ENCODE measurements around the gene ARFRP1. TPM values are rescaled to one million over a fixed set of nuclear protein-coding genes. Genes with fewer than 3 reads are reported as not detected.

The ARFRP1 gene
- total RNA-seq, 1 experiment from 2014 or later, result 30.2 TPM

DNA sequence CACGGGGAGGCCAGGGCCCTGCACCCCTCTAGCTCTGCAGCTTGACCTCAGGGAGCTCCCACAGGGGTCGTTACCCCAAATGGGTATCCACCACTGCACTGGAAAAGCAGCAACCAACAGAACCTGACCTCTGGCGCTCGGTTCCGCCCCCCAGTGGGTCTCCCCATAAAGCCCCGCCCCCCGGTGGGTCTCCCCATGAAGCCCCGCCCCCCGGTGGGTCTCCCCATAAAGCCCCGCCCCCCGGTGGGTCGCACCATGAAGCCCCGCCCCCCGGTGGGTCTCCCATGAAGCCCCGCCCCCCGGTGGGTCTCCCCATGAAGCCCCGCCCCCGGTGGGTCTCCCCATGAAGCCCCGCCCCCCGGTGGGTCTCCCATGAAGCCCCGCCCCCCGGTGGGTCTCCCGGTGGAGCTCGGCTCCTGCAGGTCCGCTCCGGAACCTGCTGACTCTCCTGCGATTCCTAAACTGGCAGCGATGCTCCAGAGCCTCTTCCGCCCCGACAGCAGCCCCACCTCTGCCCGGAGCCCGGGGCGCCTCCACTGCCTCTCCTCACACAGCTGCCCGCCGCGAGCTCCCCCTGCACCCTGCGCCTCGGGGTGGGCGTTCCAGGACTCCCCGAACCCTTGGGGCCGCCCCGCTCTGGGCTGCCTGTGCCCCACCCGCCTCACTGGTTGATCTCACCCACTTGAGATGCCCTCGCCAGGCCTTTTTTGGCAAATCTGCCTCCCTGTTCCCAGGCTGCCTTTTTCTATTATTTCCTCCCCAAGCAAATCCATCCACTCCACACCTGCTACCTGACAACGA, 43.9 kb upstream of the ARFRP1 start (continued):
- TF ChIP-seq, protein P1, sequence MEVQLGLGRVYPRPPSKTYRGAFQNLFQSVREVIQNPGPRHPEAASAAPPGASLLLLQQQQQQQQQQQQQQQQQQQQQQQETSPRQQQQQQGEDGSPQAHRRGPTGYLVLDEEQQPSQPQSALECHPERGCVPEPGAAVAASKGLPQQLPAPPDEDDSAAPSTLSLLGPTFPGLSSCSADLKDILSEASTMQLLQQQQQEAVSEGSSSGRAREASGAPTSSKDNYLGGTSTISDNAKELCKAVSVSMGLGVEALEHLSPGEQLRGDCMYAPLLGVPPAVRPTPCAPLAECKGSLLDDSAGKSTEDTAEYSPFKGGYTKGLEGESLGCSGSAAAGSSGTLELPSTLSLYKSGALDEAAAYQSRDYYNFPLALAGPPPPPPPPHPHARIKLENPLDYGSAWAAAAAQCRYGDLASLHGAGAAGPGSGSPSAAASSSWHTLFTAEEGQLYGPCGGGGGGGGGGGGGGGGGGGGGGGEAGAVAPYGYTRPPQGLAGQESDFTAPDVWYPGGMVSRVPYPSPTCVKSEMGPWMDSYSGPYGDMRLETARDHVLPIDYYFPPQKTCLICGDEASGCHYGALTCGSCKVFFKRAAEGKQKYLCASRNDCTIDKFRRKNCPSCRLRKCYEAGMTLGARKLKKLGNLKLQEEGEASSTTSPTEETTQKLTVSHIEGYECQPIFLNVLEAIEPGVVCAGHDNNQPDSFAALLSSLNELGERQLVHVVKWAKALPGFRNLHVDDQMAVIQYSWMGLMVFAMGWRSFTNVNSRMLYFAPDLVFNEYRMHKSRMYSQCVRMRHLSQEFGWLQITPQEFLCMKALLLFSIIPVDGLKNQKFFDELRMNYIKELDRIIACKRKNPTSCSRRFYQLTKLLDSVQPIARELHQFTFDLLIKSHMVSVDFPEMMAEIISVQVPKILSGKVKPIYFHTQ (CRISPR knock-in tag; IDR thresholded peaks at IDR 0.05), result no peak
- TF ChIP-seq, protein P2, sequence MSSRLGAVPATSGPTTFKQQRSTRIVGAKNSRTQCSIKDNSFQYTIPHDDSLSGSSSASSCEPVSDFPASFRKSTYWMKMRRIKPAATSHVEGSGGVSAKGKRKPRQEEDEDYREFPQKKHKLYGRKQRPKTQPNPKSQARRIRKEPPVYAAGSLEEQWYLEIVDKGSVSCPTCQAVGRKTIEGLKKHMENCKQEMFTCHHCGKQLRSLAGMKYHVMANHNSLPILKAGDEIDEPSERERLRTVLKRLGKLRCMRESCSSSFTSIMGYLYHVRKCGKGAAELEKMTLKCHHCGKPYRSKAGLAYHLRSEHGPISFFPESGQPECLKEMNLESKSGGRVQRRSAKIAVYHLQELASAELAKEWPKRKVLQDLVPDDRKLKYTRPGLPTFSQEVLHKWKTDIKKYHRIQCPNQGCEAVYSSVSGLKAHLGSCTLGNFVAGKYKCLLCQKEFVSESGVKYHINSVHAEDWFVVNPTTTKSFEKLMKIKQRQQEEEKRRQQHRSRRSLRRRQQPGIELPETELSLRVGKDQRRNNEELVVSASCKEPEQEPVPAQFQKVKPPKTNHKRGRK (CRISPR knock-in tag; IDR thresholded peaks at IDR 0.05; ENCODE audit: borderline replicate concordance), result no peak
- TF ChIP-seq JAZF1 (CRISPR knock-in tag; IDR thresholded peaks at IDR 0.05), result no peak
- no peak for TF ChIP-seq GTF2I (CRISPR knock-in tag; conservative IDR thresholded peaks at IDR 0.05)
- no peak for TF ChIP-seq IRF2 (CRISPR knock-in tag; IDR thresholded peaks at IDR 0.05; ENCODE audit: borderline replicate concordance, low read depth)

DNA sequence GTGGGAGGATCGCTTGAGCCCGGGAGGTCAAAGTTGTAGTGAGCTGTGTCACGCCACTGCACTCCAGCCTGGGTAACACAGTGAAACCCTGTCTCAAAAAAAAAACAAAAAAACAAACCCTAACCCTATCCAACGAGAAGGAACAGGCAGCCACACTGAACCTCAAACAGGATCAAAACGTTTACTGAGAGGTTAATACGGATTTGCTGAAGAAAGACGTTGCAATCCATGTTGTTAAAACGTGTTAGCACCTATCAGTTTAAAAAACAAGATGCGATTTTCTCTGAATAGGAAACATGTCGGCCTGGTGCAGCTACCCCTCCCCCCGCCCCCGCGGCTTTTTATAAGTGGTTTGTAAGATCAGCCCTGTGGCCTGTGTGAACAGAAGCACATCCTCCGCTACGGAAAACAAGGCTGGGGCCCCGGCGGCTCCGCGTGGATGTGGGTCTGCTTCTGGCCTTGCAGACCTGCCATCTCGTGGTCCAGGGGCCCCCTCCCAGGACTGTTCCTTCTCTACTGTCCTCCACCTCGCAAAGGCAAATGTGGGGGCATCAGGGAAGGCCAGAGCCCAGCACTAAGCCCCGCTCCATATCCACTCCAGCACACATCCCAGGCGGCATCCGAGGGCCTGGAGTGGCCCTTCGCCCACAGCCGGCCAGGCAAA, 43.2 kb upstream of the ARFRP1 start:
- Mint-ChIP-seq H3K36me3 (no peaks in the 10 kb centered on the region), H3K9me3 (no peaks in the 10 kb centered on the region), H3K4me3 (no peak overlapping the region), H3K27ac (peak overlapping the region; percentile 79), H3K27me3 (ENCODE audit: low read depth) (no peaks in the 10 kb centered on the region), H3K4me1 (peaks cover 10% of the 10 kb centered on the region)
- CTCF ChIA-PET, result interaction anchor here (0.6 to 4.3 kb wide), 5 partner anchors 10 to 115 kb away, joined by 3 to 29 read pairs (median 6); partner anchors contain the start of gene TPD52L2
- peak; percentile 10 for ATAC-seq
- POLR2A ChIA-PET, result no interaction called here
- no peak for DNase-seq (ENCODE audit: low spot score)
- TF ChIP-seq ZNF121 (CRISPR knock-in tag; IDR thresholded peaks at IDR 0.05) (no peak), TEAD1 (CRISPR knock-in tag; IDR thresholded peaks at IDR 0.05) (no peak), ZNF138 (CRISPR knock-in tag; conservative IDR thresholded peaks at IDR 0.05) (no peak), IRF2 (CRISPR knock-in tag; IDR thresholded peaks at IDR 0.05; ENCODE audit: borderline replicate concordance, low read depth) (no peak), MXD4 (CRISPR knock-in tag; IDR thresholded peaks at IDR 0.05; ENCODE audit: borderline replicate concordance) (no peak), MYBL2 (CRISPR knock-in tag; IDR thresholded peaks at IDR 0.05) (no peak), ZNF671 (CRISPR knock-in tag; IDR thresholded peaks at IDR 0.05) (no peak), ZNF263 (CRISPR knock-in tag; IDR thresholded peaks at IDR 0.05; ENCODE audit: low read depth) (no peak), ETV6 (CRISPR knock-in tag; IDR thresholded peaks at IDR 0.05) (no peak), ZNF396 (CRISPR knock-in tag; IDR thresholded peaks at IDR 0.05; ENCODE audit: borderline replicate concordance) (no peak)
- TF ChIP-seq, protein P3, sequence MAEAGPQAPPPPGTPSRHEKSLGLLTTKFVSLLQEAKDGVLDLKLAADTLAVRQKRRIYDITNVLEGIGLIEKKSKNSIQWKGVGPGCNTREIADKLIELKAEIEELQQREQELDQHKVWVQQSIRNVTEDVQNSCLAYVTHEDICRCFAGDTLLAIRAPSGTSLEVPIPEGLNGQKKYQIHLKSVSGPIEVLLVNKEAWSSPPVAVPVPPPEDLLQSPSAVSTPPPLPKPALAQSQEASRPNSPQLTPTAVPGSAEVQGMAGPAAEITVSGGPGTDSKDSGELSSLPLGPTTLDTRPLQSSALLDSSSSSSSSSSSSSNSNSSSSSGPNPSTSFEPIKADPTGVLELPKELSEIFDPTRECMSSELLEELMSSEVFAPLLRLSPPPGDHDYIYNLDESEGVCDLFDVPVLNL (CRISPR knock-in tag; IDR thresholded peaks at IDR 0.05; ENCODE audit: borderline replicate concordance, low read depth), result no peak
- TF ChIP-seq, protein P4, sequence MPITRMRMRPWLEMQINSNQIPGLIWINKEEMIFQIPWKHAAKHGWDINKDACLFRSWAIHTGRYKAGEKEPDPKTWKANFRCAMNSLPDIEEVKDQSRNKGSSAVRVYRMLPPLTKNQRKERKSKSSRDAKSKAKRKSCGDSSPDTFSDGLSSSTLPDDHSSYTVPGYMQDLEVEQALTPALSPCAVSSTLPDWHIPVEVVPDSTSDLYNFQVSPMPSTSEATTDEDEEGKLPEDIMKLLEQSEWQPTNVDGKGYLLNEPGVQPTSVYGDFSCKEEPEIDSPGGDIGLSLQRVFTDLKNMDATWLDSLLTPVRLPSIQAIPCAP (CRISPR knock-in tag; IDR thresholded peaks at IDR 0.05), result no peak
- TF ChIP-seq, protein P5, sequence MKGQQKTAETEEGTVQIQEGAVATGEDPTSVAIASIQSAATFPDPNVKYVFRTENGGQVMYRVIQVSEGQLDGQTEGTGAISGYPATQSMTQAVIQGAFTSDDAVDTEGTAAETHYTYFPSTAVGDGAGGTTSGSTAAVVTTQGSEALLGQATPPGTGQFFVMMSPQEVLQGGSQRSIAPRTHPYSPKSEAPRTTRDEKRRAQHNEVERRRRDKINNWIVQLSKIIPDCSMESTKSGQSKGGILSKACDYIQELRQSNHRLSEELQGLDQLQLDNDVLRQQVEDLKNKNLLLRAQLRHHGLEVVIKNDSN (CRISPR knock-in tag; IDR thresholded peaks at IDR 0.05), result no peak
- TF ChIP-seq, protein P6, sequence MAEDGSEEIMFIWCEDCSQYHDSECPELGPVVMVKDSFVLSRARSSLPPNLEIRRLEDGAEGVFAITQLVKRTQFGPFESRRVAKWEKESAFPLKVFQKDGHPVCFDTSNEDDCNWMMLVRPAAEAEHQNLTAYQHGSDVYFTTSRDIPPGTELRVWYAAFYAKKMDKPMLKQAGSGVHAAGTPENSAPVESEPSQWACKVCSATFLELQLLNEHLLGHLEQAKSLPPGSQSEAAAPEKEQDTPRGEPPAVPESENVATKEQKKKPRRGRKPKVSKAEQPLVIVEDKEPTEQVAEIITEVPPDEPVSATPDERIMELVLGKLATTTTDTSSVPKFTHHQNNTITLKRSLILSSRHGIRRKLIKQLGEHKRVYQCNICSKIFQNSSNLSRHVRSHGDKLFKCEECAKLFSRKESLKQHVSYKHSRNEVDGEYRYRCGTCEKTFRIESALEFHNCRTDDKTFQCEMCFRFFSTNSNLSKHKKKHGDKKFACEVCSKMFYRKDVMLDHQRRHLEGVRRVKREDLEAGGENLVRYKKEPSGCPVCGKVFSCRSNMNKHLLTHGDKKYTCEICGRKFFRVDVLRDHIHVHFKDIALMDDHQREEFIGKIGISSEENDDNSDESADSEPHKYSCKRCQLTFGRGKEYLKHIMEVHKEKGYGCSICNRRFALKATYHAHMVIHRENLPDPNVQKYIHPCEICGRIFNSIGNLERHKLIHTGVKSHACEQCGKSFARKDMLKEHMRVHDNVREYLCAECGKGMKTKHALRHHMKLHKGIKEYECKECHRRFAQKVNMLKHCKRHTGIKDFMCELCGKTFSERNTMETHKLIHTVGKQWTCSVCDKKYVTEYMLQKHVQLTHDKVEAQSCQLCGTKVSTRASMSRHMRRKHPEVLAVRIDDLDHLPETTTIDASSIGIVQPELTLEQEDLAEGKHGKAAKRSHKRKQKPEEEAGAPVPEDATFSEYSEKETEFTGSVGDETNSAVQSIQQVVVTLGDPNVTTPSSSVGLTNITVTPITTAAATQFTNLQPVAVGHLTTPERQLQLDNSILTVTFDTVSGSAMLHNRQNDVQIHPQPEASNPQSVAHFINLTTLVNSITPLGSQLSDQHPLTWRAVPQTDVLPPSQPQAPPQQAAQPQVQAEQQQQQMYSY (CRISPR knock-in tag; IDR thresholded peaks at IDR 0.05), result no peak
- TF ChIP-seq, protein P7, sequence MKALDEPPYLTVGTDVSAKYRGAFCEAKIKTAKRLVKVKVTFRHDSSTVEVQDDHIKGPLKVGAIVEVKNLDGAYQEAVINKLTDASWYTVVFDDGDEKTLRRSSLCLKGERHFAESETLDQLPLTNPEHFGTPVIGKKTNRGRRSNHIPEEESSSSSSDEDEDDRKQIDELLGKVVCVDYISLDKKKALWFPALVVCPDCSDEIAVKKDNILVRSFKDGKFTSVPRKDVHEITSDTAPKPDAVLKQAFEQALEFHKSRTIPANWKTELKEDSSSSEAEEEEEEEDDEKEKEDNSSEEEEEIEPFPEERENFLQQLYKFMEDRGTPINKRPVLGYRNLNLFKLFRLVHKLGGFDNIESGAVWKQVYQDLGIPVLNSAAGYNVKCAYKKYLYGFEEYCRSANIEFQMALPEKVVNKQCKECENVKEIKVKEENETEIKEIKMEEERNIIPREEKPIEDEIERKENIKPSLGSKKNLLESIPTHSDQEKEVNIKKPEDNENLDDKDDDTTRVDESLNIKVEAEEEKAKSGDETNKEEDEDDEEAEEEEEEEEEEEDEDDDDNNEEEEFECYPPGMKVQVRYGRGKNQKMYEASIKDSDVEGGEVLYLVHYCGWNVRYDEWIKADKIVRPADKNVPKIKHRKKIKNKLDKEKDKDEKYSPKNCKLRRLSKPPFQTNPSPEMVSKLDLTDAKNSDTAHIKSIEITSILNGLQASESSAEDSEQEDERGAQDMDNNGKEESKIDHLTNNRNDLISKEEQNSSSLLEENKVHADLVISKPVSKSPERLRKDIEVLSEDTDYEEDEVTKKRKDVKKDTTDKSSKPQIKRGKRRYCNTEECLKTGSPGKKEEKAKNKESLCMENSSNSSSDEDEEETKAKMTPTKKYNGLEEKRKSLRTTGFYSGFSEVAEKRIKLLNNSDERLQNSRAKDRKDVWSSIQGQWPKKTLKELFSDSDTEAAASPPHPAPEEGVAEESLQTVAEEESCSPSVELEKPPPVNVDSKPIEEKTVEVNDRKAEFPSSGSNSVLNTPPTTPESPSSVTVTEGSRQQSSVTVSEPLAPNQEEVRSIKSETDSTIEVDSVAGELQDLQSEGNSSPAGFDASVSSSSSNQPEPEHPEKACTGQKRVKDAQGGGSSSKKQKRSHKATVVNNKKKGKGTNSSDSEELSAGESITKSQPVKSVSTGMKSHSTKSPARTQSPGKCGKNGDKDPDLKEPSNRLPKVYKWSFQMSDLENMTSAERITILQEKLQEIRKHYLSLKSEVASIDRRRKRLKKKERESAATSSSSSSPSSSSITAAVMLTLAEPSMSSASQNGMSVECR (CRISPR knock-in tag; IDR thresholded peaks at IDR 0.05; ENCODE audit: borderline replicate concordance), result no peak
